GM23338 (cell line): ENCODE results near the gene DACH1.

Experiments
- CTCF ChIP-seq, 2 experiments: fragments of 200-600 bp in 1 of 2; sonication (generic) in 1 of 2; conservative IDR thresholded peaks; 2 replicates each; pipeline versions ENCODE4 v1.5.1 to v1.6.1; 2016 to 2017; ENCODE audit warnings: antibody characterized with exemption in 2 of 2, low read depth in 2 of 2, mild to moderate bottlenecking in 2 of 2, moderate library complexity in 1 of 2
- EZH2 ChIP-seq: fragments of 200-600 bp; sonication (generic); IDR thresholded peaks from one replicate; pipeline ENCODE4 v1.8.0; 2017; ENCODE audit warnings: antibody characterized with exemption, mild to moderate bottlenecking, low read depth; ENCODE audit not compliant: unreplicated experiment
- EZH2phosphoT487 ChIP-seq: fragments of 200-600 bp; sonication (generic); IDR thresholded peaks from one replicate; pipeline ENCODE4 v1.8.1; 2018; ENCODE audit warnings: antibody characterized with exemption; ENCODE audit not compliant: unreplicated experiment
- POLR2AphosphoS5 ChIP-seq: IDR thresholded peaks from 2 replicates; pipeline ENCODE4 v1.6.1; 2016; ENCODE audit warnings: antibody characterized with exemption, low read depth

GRCh38 chr13:71906448-71906847, 39.4 kb upstream of the DACH1 start:
- TF ChIP-seq EZH2 (no peak), CTCF (conservative IDR thresholded peaks at IDR 0.05; ENCODE audit: low read depth in 2 of 2) (no peak), POLR2AphosphoS5 (no peak), EZH2phosphoT487 (no peak)
